Stimulated activated CD8-positive, alpha-beta memory T cell treated with anti-CD3 and anti-CD28 coated beads, Interleukin-15, amount 100 ng/mL, for 1 hour (primary cell): ENCODE data around the gene LHX6.

Experiments used
- DNase-seq: peaks from one replicate; pipeline ENCODE4 v3.0.0-alpha.2; 2020; ENCODE audit warnings: low read depth

The LHX6 gene

GRCh38 chr9:122228568-122229484 lies at the start of gene LHX6:
Gene LHX6 (minus strand): TSS chr9:122228957. CDS start chr9:122228740, 217 bp downstream.
- DNase-seq, result no peak

DNA sequence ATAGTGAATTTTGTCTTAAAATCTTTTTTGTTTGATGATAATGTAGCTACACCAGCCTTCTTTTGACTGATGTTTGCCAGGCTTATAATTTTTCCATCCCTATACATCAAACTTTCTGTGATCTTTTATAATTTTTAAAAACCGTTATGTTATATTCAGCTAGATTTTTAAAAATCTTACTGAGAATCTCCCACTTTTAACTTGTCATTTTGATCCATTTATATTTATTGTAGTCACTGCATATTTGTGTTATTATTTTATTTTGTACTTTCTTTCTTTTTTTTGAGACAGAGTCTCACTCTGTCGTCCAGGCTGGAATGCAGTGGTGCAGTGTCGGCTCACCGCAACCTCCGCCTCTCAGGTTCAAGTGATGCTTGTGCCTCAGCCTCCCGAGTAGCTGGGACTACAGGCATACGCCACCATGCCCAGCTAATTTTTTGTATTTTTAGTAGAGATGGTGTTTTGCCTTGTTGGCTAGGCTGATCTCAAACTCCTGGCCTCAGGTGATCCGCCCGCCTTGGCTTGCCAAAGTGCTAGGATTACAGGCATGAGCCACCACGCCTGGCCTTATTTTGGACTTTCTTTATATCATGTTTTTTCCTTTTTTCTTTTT lies 48.6 kb upstream of the LHX6 start:
- DNase-seq, result no peak

DNA sequence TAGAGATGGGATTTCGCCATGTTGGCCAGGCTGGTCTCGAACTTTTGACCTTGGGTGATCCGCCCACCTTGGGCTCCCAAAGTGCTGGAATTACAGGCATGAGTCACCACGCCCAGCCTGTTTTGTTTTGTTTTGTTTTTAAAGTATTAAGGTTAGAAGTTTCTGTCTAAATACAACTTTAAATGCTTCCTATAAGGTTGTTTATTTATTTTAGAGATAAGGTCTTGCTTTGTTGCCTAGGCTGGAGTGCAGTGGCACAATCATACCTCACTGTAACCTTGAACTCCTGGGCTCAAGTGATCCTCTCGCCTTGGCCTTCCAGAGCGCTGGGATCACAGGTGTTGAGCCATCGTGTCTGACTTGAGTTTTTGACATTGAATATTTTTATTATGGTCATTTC lies 47.3 kb upstream of the LHX6 start:
- DNase-seq, result no peak

DNA sequence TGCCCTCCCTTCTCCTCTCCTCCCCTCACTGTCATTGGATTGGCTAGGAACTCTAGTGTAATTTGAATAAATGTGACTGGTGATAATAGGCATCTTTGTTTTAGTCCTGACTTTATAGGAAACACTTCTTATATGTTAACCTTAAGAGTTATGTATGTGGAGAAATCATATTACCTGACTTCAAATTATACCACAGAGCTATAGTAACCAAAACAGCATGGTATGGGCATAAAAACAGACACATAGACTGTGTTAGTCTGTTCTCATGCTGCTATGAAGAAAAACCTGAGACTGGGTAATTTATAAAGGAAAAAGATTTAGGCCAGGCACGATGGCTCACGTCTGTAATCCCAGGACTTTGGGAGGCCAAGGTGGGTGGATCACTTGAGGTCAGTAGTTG lies 45.3 kb upstream of the LHX6 start:
- no peak for DNase-seq

- no peak for DNase-seq
Observed at GRCh38 chr9:122268041-122268814, 39.5 kb upstream of the LHX6 start.

DNA sequence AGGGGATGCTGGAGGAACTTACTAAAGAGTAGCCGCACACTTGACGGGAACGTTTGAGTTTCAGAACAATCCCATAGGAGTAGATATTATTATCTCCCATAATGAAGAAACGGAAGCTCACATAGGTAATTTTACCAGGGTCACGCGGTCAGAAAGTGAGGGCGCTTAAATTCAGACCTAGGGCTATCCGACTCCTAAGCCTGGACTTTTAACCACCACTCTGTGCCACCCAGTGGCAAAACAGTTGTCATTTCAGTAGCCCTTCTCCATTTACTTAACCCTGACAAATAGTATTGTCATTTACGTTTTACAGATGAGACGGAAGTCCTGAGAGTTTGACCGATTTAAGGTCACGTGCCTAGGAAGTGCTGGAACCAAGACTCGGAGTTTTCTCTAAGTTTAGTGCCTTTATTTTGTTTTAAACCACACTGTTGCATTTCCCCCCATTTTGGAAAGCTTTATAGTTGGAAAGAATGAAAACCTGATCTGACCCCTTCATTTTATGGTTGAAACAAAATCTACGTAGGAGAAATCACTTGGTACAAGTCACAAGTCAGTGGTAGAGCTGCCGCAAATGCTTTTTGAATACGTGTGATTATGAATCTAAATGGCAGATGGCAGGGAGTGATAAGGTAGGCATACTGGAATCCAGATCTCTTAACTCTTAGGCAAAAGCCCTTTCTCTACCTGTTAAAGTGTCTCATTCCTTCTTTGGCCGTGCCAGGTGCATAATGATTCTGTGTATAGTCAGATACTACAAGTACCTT lies 36.6 kb upstream of the LHX6 start:
- no peak for DNase-seq

DNA sequence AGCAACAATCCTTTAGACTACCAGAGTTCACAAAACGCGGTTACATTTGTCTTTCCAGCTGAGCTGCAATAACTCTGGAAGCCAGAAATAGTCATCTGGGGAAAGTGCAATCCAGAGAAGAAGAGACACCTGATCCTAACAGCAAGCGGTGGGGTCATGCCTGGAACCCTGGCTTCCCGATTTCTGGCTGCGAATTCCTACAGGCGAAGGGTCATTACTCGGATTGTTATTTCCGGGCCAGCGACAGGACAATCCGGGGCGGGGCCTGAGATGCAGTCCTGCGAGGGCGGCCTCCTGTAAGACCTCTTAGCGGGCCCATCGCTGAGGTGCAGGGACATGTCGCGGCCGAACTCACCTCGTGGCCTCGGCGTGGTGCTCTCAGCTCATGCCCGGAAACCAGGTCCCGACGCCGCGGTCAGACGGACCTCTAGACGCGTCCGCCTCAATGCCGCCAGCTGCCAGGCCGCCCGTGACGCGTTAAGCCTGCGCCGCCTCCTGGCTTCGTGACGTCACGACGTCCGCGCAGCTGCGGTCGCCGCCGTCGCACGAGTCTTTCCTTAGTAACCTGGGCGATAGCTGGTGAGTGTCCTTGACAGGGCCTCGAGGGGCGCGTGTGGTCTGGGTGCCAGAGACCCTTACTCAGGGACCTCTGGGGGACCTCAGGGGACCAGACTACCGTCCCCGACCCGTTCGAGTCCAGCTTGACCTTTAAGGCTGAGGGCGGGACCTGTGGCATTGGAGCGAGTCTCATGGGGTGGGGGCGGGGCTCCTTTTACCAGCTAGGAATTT lies 35.8 kb upstream of the LHX6 start, which contains the start of the genes MRRF and RBM18:
Gene MRRF, plus strand, starts transcription at position 523 of the 789 bp plus-strand sequence. CDS start 6,010 bp downstream, outside the sequence.
Gene RBM18, minus strand, starts transcription at position 481 of the 789 bp plus-strand sequence. CDS start 3,348 bp downstream, outside the sequence.
- peak; percentile 84 for DNase-seq

DNA sequence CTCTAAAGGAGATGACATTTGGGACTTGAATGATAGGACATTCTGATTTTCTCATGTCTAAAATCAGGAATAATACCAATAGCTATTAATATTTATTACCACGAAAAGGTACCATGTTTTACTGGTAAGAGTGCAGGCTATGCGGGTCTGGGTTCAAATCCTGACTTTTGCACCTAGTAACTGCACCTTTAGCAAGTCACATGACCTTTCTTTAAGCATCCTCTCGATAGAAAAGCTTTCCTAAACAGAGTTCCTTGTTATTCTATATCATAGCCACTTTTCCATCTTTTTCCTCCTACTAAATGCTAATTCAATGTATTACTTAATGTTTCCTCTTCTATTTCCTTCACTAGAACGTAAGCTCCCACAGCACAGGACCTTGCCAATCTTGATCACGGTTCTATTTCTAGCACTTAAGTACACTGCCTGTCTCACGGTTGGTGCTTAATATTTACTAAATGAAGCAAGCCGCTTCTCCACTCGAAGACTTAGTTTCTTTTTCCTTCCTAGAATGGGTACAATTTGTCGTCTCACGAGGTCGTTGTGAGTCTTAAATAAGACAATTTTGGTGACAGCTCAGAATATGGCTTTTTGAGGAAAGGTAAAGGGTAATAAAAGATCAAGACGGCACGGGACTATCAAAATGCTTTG lies 35.1 kb upstream of the LHX6 start:
- no peak for DNase-seq

GRCh38 chr9:122262073-122262472 lies 33.3 kb upstream of the LHX6 start:
- DNase-seq, result no peak

- DNase-seq, result no peak
Observed at GRCh38 chr9:122261469-122261881, 32.7 kb upstream of the LHX6 start.

- no peak for DNase-seq
Observed at GRCh38 chr9:122258886-122259415, 30.2 kb upstream of the LHX6 start.

DNA sequence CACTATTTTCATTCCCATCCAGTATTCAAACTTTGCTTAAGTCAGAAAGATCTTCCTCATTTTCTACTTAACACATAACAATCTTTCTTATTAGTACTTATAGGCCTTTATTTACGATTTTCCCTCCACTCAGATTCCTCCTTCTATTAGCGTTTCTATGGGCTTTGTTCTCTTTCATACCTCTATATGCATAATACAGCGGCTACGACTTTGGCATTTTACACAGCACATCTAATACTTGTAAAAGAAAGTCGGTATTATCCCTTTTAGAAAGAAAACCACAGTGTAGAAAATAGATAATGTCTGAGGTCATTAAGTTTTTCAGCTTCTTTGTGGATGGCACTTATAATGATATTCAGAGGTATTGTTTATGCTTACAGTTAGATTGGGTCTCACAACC lies 27.4 kb upstream of the LHX6 start:
- DNase-seq, result no peak

GRCh38 chr9:122254761-122255160 lies 26.0 kb upstream of the LHX6 start:
- no peak for DNase-seq

GRCh38 chr9:122252796-122253195 lies 24.0 kb upstream of the LHX6 start:
- DNase-seq, result no peak

DNA sequence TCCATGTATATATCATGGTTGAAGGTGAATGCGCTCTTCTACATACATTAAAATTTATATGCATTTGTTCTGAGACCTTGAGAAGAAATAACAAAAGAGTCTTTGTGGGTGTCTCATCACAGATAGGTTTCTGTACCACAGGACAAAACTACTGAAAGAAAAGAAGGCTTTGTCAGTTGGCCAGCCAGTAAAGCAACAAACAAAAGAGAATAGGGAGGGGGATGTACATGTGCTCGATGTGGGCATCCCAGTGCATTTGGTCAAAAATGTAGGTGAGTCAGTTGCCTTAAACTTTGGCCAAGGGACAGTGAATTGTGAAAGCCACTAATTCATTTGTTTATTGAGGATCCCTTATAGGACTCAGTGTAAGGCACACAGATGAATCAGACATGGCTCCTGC lies 22.6 kb upstream of the LHX6 start:
- no peak for DNase-seq

GRCh38 chr9:122248448-122248865 lies 19.7 kb upstream of the LHX6 start:
- DNase-seq, result no peak

- DNase-seq, result no peak
Observed at GRCh38 chr9:122246666-122247065, 17.9 kb upstream of the LHX6 start.

DNA sequence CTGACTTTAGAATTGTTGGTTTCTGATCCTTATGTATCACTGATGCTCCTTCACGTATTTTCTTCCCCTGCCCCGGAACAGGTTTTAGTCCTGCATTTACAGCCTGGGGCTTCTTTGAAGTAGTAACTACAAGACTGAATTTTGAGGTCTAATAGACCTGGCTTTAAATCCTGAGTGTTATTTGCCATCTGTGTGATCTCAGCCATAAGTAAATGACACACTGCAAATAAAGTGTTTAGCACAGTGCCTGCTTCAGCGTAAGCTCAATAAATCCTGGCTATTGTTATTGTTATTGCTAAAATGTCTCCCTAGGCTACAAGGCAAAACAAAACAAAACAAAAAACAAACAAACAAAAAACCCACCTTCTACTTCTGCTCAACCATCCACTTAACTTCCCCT lies 15.6 kb upstream of the LHX6 start:
- DNase-seq, result no peak

DNA sequence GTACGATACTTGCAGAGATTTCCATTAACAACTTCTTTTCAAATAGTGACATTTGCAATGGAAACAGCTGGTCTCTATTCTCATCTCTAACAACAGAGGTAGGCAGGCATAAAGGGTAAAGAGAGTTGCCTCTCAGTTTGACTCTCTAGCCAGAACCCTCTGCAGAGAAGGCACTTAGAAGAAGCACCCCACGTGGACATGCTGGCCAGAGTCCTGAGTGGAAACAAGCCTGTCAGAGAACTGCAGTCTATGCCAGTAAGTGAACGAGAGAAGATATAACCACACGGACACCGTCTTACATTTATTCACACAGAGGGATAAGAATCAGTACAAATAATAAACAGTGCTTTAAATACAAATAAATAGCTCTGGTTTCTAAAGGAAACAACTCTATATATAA lies 11.0 kb upstream of the LHX6 start:
- DNase-seq, result no peak

DNA sequence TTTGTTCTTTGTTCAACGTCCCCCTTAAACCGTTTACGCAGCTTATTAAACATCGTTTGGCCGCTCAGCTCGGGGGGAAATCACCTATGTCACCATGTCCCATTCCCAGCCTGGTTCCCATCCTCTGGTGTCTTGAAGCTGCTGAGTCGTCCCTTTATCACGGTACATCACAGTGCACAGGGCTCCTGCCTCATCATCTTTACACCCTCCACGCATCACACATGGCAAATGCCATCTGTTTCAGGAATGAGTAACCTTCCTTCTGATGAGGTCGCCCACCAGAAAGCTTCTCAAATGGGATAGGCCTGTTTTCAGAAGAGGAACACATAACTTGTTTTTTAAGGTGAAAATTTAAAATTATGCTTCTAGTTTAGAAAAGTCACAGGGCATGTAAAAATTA lies 7.9 kb upstream of the LHX6 start:
- DNase-seq, result no peak
